HG03432 (cell line): Measurements from ENCODE around the gene SRSF5.
"Not testable (repeated sequence)": the region's sequence is repeated elsewhere in the genome, so short reads cannot be mapped to it uniquely, and the experiment has no call there.

Experiments used
- ATAC-seq: cut with Tn5 transposase; IDR thresholded peaks from one replicate; pipeline ENCODE4 v1.9.1; 2021; ENCODE audit warnings: mild to moderate bottlenecking, moderate library complexity; ENCODE audit not compliant: unreplicated experiment

SRSF5 gene

DNA sequence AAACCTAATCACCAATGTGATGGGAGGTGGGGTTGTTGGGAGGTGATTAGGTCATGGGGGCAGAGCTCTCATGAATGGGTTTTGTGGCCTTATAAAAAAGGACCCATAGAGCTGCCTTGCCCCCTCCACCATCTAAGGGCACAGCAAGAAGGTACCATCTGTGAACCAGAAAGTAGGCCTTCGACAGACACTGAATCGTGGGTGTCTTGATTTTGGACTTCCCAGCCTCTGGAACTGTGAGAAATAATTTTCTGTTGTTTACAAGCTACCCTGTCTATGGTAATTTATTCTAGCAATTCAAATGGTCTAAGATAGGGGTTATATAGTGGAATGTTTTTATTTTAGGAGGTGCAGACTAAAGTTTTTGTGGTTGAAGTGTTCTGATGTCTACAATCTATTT lies 38.0 kb downstream of the SRSF5 start:
- ATAC-seq: no peak

- no peak for ATAC-seq
Measured at GRCh38 chr14:69807192-69807591, 40.2 kb downstream of the SRSF5 start.

- ATAC-seq: no peak
Measured at GRCh38 chr14:69808919-69809808, 42.2 kb downstream of the SRSF5 start.

DNA sequence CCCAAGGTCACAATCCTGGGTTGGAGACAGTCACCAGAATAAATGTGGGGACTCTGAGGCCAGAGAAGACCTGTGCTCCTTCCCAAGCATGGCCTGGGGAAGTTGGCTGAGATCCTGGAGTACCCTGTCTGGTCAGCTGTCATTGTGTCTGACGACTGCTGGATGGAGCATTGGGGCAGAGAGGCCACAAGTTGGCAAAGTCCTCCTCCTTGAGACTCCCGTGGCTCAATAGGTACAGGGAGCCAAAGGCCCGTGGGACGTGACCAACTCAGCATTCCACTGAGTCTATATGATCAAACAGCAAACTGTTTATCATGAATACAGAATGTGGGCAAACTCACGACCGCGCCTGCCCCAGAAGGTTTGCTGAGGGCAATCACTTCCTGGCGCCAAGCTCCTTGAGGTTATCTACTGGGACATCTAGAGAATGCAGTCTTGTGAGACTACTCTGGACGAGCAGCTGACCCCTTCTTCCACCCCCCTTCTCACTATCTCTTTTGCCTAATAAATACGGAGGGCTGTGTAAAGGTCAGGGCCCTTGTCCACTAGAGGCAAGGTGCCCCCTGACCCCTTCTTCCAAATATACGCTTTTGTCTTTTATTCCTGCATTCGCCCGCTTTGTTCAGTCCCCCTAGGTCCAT lies 44.4 kb downstream of the SRSF5 start:
- no peak for ATAC-seq

DNA sequence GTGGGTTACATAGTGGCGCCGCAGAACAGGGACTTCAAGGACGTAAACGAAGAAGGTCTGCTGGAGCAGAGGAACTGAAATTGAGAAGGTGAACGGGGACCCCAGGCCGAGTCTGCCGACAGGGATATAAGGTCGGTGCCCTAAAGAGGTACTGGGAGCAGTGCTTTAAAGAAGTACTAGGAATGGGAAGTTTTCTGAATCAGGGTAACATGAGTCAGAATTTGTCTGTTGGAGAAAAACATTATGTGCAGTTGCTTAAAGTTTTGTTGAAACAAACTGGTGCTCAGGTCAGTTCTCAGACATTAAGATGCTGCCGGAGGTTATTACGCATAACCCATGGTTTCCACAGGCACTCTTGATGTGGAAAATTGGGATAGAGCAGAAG lies 44.9 kb downstream of the SRSF5 start:
- no peak for ATAC-seq

- ATAC-seq: no peak
Measured at GRCh38 chr14:69812711-69813110, 45.8 kb downstream of the SRSF5 start.

- not testable (repeated sequence) for ATAC-seq
Measured at GRCh38 chr14:69813346-69813745, 46.4 kb downstream of the SRSF5 start.

- no peak for ATAC-seq
Measured at GRCh38 chr14:69814397-69814796, 47.5 kb downstream of the SRSF5 start.

- ATAC-seq: no peak
Measured at GRCh38 chr14:69815556-69815955, 48.6 kb downstream of the SRSF5 start.

GRCh38 chr14:69816216-69816615 lies 49.3 kb downstream of the SRSF5 start:
- ATAC-seq: no peak

GRCh38 chr14:69818758-69819191 lies 51.8 kb downstream of the SRSF5 start:
- no peak for ATAC-seq

DNA sequence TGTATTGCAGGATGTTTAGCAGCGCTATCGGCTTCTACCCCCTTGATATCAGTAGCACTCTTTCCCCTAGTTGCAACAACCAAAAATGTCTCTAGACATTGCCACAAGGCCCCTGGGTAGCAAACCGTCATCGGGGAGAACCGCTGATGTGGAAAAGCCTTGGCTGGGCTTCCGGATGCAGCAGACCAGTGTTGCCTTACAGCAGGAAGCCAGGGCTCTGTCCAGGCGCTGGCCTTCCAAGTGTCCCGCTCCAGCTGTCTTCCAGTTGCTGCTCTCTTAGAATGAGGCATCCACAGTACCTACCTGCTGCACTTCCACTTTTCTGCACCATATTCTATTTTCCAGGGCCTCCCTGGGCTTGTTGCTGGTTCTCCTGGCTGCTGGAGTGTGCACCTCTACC lies 52.7 kb downstream of the SRSF5 start:
- ATAC-seq: no peak

DNA sequence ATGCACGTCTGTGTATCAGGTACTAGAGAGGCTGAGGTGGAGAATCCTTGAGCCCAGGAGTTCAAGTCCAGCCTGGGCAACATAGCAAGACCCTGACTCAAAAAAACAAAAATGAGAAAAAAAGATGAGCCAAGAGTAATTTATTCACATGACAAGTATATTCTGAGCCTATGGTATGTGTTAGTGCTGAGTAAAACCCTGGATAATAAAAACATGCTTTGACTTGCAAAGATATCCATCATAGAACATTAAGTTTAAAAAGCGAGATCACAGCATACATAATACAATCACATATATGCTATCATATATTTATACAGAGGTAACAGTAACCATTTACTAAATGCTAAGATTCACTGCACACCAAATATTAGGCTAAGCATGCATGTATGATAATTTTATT lies 54.0 kb downstream of the SRSF5 start:
- ATAC-seq: no peak
